HepG2 (cell line): ENCODE data around the gene ZNF587B. TPM values are rescaled to one million over a fixed set of nuclear protein-coding genes. Genes with fewer than 3 reads are reported as not detected.
A peak's percentile ranks its signal among the peaks of the same experiment; 100 is the strongest.

Experiments used
- ATAC-seq: fragments of 200-7000 bp; cut with Tn5 transposase; 3 replicates; pipeline ENCODE4 v1.9.1; 2020; ENCODE audit warnings: mild to moderate bottlenecking, moderate library complexity
- BruUV-seq: library from RNA; stranded (reverse); fragments of 400-500 nt; replicated peaks from 2 replicates; lab custom pipeline; 2021; lab: Mats Ljungman, UMichigan
- CTCF ChIA-PET: fragments of 300-600 bp; formaldehyde crosslinking; extraction: SDS; loops from one replicate; lab custom pipeline; 2021; ENCODE audit warnings: low total read pairs, inconsistent platforms, low intra/inter-chr PET ratio; lab: Yijun Ruan, JAX
- POLR2A ChIA-PET: fragments of 350-600 bp; sonication (Branson Sonifier 250); formaldehyde crosslinking; loops from one replicate; lab custom pipeline; 2020; ENCODE audit warnings: antibody characterized with exemption, inconsistent platforms; lab: Yijun Ruan, JAX
- DNase-seq: peaks from one replicate; pipeline ENCODE4 v3.0.0-alpha.2; 2015; ENCODE audit warnings: low spot score
- FAIRE-seq: peaks from 3 replicates; lab custom pipeline; 2011; peaks lifted over from hg19 to GRCh38; lab: Jason Lieb, UNC
- H2AFZ ChIP-seq: one replicate; pipeline ENCODE4 v1.6.1; 2011; ENCODE audit warnings: low read length, inconsistent platforms
- H3K27ac ChIP-seq: fragments of 300-600 bp; 3 replicates; pipeline ENCODE4 v1.8.0; 2011; ENCODE audit warnings: mixed run types, mild to moderate bottlenecking, mixed read lengths, low read length, inconsistent platforms; ENCODE audit not compliant: insufficient read depth; ENCODE audit errors: extremely low read length
- H3K27me3 ChIP-seq, 2 experiments: fragments of 200-600 bp in 1 of 2; 2 replicates in 1 of 2; 3 replicates in 1 of 2; pipeline versions ENCODE4 v1.6.0 to v1.8.0; 2011; ENCODE audit warnings: low read length in 2 of 2, mild to moderate bottlenecking in 2 of 2, moderate library complexity in 2 of 2, inconsistent platforms in 1 of 2; ENCODE audit not compliant: insufficient read depth in 2 of 2, control insufficient read depth in 1 of 2
- H3K36me3 ChIP-seq, 2 experiments: fragments of 200-600 bp in 1 of 2; replicated peaks in 1 of 2; 2 replicates in 1 of 2; 3 replicates in 1 of 2; pipeline versions ENCODE4 v1.5.1 to v1.8.0; 2011; ENCODE audit warnings: low read length in 2 of 2, inconsistent platforms in 1 of 2; ENCODE audit not compliant: insufficient read depth in 2 of 2, control insufficient read depth in 1 of 2
- H3K4me1 ChIP-seq: 2 replicates; pipeline ENCODE4 v1.5.1; 2012; ENCODE audit warnings: low read length, inconsistent platforms; ENCODE audit not compliant: insufficient read depth
- H3K4me2 ChIP-seq: 2 replicates; pipeline ENCODE4 v1.6.0; 2011; ENCODE audit warnings: low read depth, low read length, inconsistent platforms
- H3K4me3 ChIP-seq, 3 experiments: fragments of 200-600 bp in 1 of 3; sonication (generic), shearing (Covaris generic) in 1 of 3; replicated peaks in 1 of 3; 2 replicates each; pipeline ENCODE4 v1.5.1; 2011 to 2016; ENCODE audit warnings: low read length in 3 of 3, inconsistent platforms in 2 of 3, low read depth in 2 of 3, mild to moderate bottlenecking in 2 of 3, control low read depth in 1 of 3, mixed read lengths in 1 of 3; ENCODE audit not compliant: insufficient read depth in 1 of 3
- H3K79me2 ChIP-seq: one replicate; pipeline ENCODE4 v1.6.1; 2011; ENCODE audit warnings: low read length, inconsistent platforms; ENCODE audit not compliant: insufficient read depth
- H3K9ac ChIP-seq: 2 replicates; pipeline ENCODE4 v1.6.0; 2011; ENCODE audit warnings: mild to moderate bottlenecking, low read depth, low read length, inconsistent platforms; ENCODE audit not compliant: insufficient read depth
- H3K9me3 ChIP-seq: 2 replicates; pipeline ENCODE4 v1.5.1; 2012; ENCODE audit warnings: mild to moderate bottlenecking, low read length
- H4K20me1 ChIP-seq: 2 replicates; pipeline ENCODE4 v1.6.0; 2011; ENCODE audit warnings: inconsistent platforms, mild to moderate bottlenecking, low read length, moderate library complexity; ENCODE audit not compliant: insufficient read depth
- AKAP8 ChIP-seq: sonication (generic); formaldehyde crosslinking; IDR thresholded peaks from 2 replicates; pipeline ENCODE4 v1.5.1; 2020; ENCODE audit warnings: mild to moderate bottlenecking, missing genetic modification reagents
- FOXK2 ChIP-seq: fragments of 450-650 bp; IDR thresholded peaks from 2 replicates; pipeline ENCODE4 v1.6.1; 2016
- GMEB1 ChIP-seq: sonication (generic); formaldehyde crosslinking; IDR thresholded peaks from 2 replicates; pipeline ENCODE4 v1.5.1; 2020; ENCODE audit warnings: missing genetic modification reagents, mild to moderate bottlenecking, borderline replicate concordance
- HNF4G ChIP-seq, 2 experiments: sonication (generic) in 1 of 2; formaldehyde crosslinking in 1 of 2; IDR thresholded peaks; 2 replicates each; pipeline versions ENCODE4 v1.4.0 to v1.6.1; 2011 to 2020; ENCODE audit warnings: borderline replicate concordance in 2 of 2, low read depth in 2 of 2, mild to moderate bottlenecking in 2 of 2, low read length in 1 of 2, missing genetic modification reagents in 1 of 2, moderate library complexity in 1 of 2
- MATR3 ChIP-seq: sonication (generic); formaldehyde crosslinking; IDR thresholded peaks from 2 replicates; pipeline ENCODE4 v1.4.0; 2020; ENCODE audit warnings: missing genetic modification reagents
- NR2C2 ChIP-seq: sonication (generic); formaldehyde crosslinking; IDR thresholded peaks from 2 replicates; pipeline ENCODE4 v1.4.0; 2020; ENCODE audit warnings: missing genetic modification reagents, mild to moderate bottlenecking, moderate library complexity, borderline replicate concordance
- PHF20 ChIP-seq: sonication (generic); formaldehyde crosslinking; IDR thresholded peaks from 2 replicates; pipeline ENCODE4 v1.5.0; 2020; ENCODE audit warnings: mild to moderate bottlenecking, missing genetic modification reagents
- SNAPC2 ChIP-seq: sonication (generic); formaldehyde crosslinking; IDR thresholded peaks from 2 replicates; pipeline ENCODE4 v1.8.1; 2022; ENCODE audit warnings: mild to moderate bottlenecking, missing genetic modification reagents
- SPEN ChIP-seq: sonication (generic); formaldehyde crosslinking; IDR thresholded peaks from 2 replicates; pipeline ENCODE4 v1.5.1; 2020; ENCODE audit warnings: low read depth, mild to moderate bottlenecking, missing genetic modification reagents
- TERF1 ChIP-seq: sonication (generic); formaldehyde crosslinking; IDR thresholded peaks from 2 replicates; pipeline ENCODE4 v1.8.0; 2022; ENCODE audit warnings: mild to moderate bottlenecking, missing genetic modification reagents, moderate library complexity
- TSC22D2 ChIP-seq: sonication (generic); formaldehyde crosslinking; IDR thresholded peaks from 2 replicates; pipeline ENCODE4 v1.5.1; 2020; ENCODE audit warnings: missing genetic modification reagents, mild to moderate bottlenecking, borderline replicate concordance
- ZNF101 ChIP-seq: sonication (generic); formaldehyde crosslinking; IDR thresholded peaks from 2 replicates; pipeline ENCODE4 v1.4.0; 2020; ENCODE audit warnings: mild to moderate bottlenecking, low read depth, missing genetic modification reagents, borderline replicate concordance
- ZNF136 ChIP-seq: sonication (generic); formaldehyde crosslinking; IDR thresholded peaks from 2 replicates; pipeline ENCODE4 v1.8.1; 2022; ENCODE audit warnings: low read depth, mild to moderate bottlenecking, moderate library complexity, missing genetic modification reagents
- ZNF143 ChIP-seq: sonication (generic); formaldehyde crosslinking; IDR thresholded peaks from 2 replicates; pipeline ENCODE4 v1.4.0; 2020; ENCODE audit warnings: missing genetic modification reagents
- ZNF160 ChIP-seq: sonication (generic); formaldehyde crosslinking; IDR thresholded peaks from 2 replicates; pipeline ENCODE4 v1.8.0; 2022; ENCODE audit warnings: mild to moderate bottlenecking, inconsistent platforms, missing genetic modification reagents
- ZNF264 ChIP-seq: sonication (generic); formaldehyde crosslinking; IDR thresholded peaks from 2 replicates; pipeline ENCODE4 v1.4.0; 2020; ENCODE audit warnings: missing genetic modification reagents
- ZNF460 ChIP-seq: sonication (generic); formaldehyde crosslinking; IDR thresholded peaks from 2 replicates; pipeline ENCODE4 v1.5.1; 2020; ENCODE audit warnings: missing genetic modification reagents, mild to moderate bottlenecking, borderline replicate concordance
- ZNF564 ChIP-seq: sonication (generic); formaldehyde crosslinking; IDR thresholded peaks from 2 replicates; pipeline ENCODE4 v1.8.1; 2023; ENCODE audit warnings: mild to moderate bottlenecking, missing genetic modification reagents
- ZNF878 ChIP-seq: sonication (generic); formaldehyde crosslinking; IDR thresholded peaks from 2 replicates; pipeline ENCODE4 v1.8.1; 2023; ENCODE audit warnings: mild to moderate bottlenecking, missing genetic modification reagents, moderate library complexity
- ZSCAN20 ChIP-seq: sonication (generic); formaldehyde crosslinking; IDR thresholded peaks from 2 replicates; pipeline ENCODE4 v1.4.0; 2020; ENCODE audit warnings: missing genetic modification reagents, mild to moderate bottlenecking, borderline replicate concordance
- WGBS: methylation state at CpG from one replicate; pipeline ENCODE4 v1.1.6; 2017; ENCODE audit warnings: low lambda C conversion rate; 5-methylcytosine and 5-hydroxymethylcytosine counted together
- in situ Hi-C: cut with HindIII; loops from 2 replicates; pipeline ENCODE4 v1.10.0; 2017; ENCODE audit warnings: low pct_unique_long_range_greater_than_20kb; ENCODE audit not compliant: extremely low pct_ligation_motif_present
- intact Hi-C: fragments of 100-400 bp; cut with micrococcal nuclease; formaldehyde crosslinking; loops from one replicate; pipeline ENCODE4 v1.10.0; 2022; ENCODE audit not compliant: unreplicated experiment
- polyA plus RNA-seq, 8 experiments: library from polyadenylated mRNA; depleted of rRNA in 3 of 8; stranded (reverse) in 7 of 8; unstranded in 1 of 8; fragments of >200 nt; fragmentation: Illumina TruSeq in 4 of 8; extraction: Trizol in 4 of 8; gene quantifications; 2 replicates each; pipeline versions ENCODE4 v1.2.1 to v1.2.3, GENCODE V29; 2011 to 2016; ENCODE audit warnings: low read depth in 4 of 8, missing spikeins in 1 of 8, mixed read lengths in 1 of 8; ENCODE audit not compliant: insufficient read depth in 1 of 8
- total RNA-seq, 5 experiments: library from RNA; depleted of rRNA; stranded (reverse); fragments of >200 nt; fragmentation: Illumina TruSeq; extraction: Trizol; gene quantifications; 2 replicates each; pipeline ENCODE4 v1.2.3, GENCODE V29; 2016; ENCODE audit warnings: low read depth in 1 of 5

The ZNF587B gene
- total and polyA plus RNA-seq, 2 of the 13 experiments (the other 11 are each of a cell fraction or from before 2014, with no cell fraction given), result 5.2 to 29.9 TPM

- no peaks in the 10 kb centered on the region for H3K9me3 ChIP-seq
- WGBS, result 0% methylated on average over 15 of the region's 50 CpGs
- no TSS peak for BruUV-seq
- peak within 1 kb of the TSS; percentile 92 for H3K9ac ChIP-seq
- H3K27ac ChIP-seq, result peak within 1 kb of the TSS; percentile 92
- intact Hi-C loops (no loop called here), in situ Hi-C loops (no loop called here)
- POLR2A ChIA-PET, result interaction anchor here (0.9 to 1.7 kb wide), 8 partner anchors 10 to 464 kb away, joined by 3 to 12 read pairs (median 4); partner anchors contain the start of genes ZNF304, ZNF551, ZNF587 and ZNF749
- CTCF ChIA-PET, result no interaction called here
- H3K79me2 ChIP-seq, result peaks cover 21% of the 10 kb centered on the region
- DNase-seq (peak; percentile 96), ATAC-seq (peak; percentile 92), FAIRE-seq (peak; percentile 76)
- no peaks in the 10 kb centered on the region; a peak in 1 of 5 replicates for H3K27me3 ChIP-seq
- H3K36me3 ChIP-seq, result peaks cover 1 to 4% of the 10 kb centered on the region in 2 experiments; a peak in 4 of 5 replicates
- H2AFZ ChIP-seq, result peak within 1 kb of the TSS; percentile 62
- peak within 1 kb of the TSS; percentile 88 for H3K4me2 ChIP-seq
- peak within 1 kb of the TSS; percentile 87 to 99 (median 91) for H3K4me3 ChIP-seq
- H4K20me1 ChIP-seq, result peaks cover 3% of the 10 kb centered on the region; the same call in 1 of the 2 replicates
- H3K4me1 ChIP-seq, result peaks cover 58% of the 10 kb centered on the region
- TF ChIP-seq ZSCAN20 (CRISPR knock-in tag), result 0 out of 2 replicates have a peak, but pooled peaks have one; percentile 40
- no peak for TF ChIP-seq HNF4G (IDR thresholded peaks at IDR 0.05; ENCODE audit: borderline replicate concordance, low read depth, low read length)
- TF ChIP-seq HNF4G (CRISPR knock-in tag; IDR thresholded peaks at IDR 0.05; ENCODE audit: borderline replicate concordance, low read depth), result 0 out of 2 replicates have a peak, but pooled peaks have one; percentile 43
- TF ChIP-seq PHF20, result peak; percentile 59
- no peak for TF ChIP-seq ZNF160 (CRISPR knock-in tag)
- TF ChIP-seq SNAPC2 (CRISPR knock-in tag), result no peak
- peak; percentile 49; the same call in 1 of the 2 replicates for TF ChIP-seq SPEN (CRISPR knock-in tag)
- peak; percentile 50; the same call in 1 of the 2 replicates for TF ChIP-seq TERF1 (CRISPR knock-in tag)
- TF ChIP-seq ZNF136 (CRISPR knock-in tag), result 0 out of 2 replicates have a peak, but pooled peaks have one; percentile 16
- TF ChIP-seq FOXK2, result 0 out of 2 replicates have a peak, but pooled peaks have one; percentile 16
- TF ChIP-seq ZNF878 (CRISPR knock-in tag), result peak; percentile 75; the same call in 1 of the 2 replicates
- TF ChIP-seq ZNF143 (CRISPR knock-in tag), result peak; percentile 98
- TF ChIP-seq MATR3 (CRISPR knock-in tag), result no peak
- TF ChIP-seq ZNF264 (CRISPR knock-in tag), result 0 out of 2 replicates have a peak, but pooled peaks have one; percentile 18
- no peak for TF ChIP-seq TSC22D2 (CRISPR knock-in tag)
- TF ChIP-seq GMEB1, result peak; percentile 90
- TF ChIP-seq ZNF460 (CRISPR knock-in tag), result peak; percentile 66; the same call in 1 of the 2 replicates
- TF ChIP-seq AKAP8 (CRISPR knock-in tag), result 0 out of 2 replicates have a peak, but pooled peaks have one; percentile 59
- TF ChIP-seq ZNF101 (CRISPR knock-in tag), result 0 out of 2 replicates have a peak, but pooled peaks have one; percentile 11
- TF ChIP-seq NR2C2 (CRISPR knock-in tag), result peak; percentile 64; the same call in 1 of the 2 replicates
- TF ChIP-seq ZNF564 (CRISPR knock-in tag), result no peak
Measured at GRCh38 chr19:57814505-57815246, 15.4 kb upstream of the ZNF587B start, which contains the start of gene ZNF552. TSS of gene ZNF552 (minus strand) at chr19:57814913. CDS start at chr19:57814743, 170 bp downstream.
